RWPE2 (cell line): ENCODE results near the gene ARHGAP42.

Source experiments
- ATAC-seq: fragments of 200-7000 bp; cut with Tn5 transposase; 3 replicates; pipeline ENCODE4 v1.9.1; 2021; ENCODE audit warnings: low read depth
- DNase-seq: peaks from one replicate; pipeline ENCODE4 v3.0.0-alpha.2; 2020; ENCODE audit warnings: low spot score
- H3K27ac ChIP-seq: fragments of 450-650 bp; 2 replicates; pipeline ENCODE4 v1.5.1; 2017; ENCODE audit warnings: mild to moderate bottlenecking; ENCODE audit not compliant: poor library complexity, severe bottlenecking
- H3K27me3 ChIP-seq: fragments of 250-450 bp; sonication (Bioruptor Pico); 2 replicates; pipeline ENCODE4 v1.5.1; 2021; ENCODE audit warnings: mild to moderate bottlenecking, moderate library complexity; ENCODE audit not compliant: insufficient read depth, poor library complexity, severe bottlenecking
- H3K36me3 ChIP-seq: fragments of 250-450 bp; sonication (Bioruptor Pico); 2 replicates; pipeline ENCODE4 v1.5.1; 2020; ENCODE audit warnings: low read depth, mild to moderate bottlenecking, moderate library complexity
- H3K4me1 ChIP-seq: fragments of 250-450 bp; sonication (Bioruptor Pico); 2 replicates; pipeline ENCODE4 v1.5.1; 2021; ENCODE audit warnings: mild to moderate bottlenecking, moderate library complexity; ENCODE audit not compliant: insufficient read depth, poor library complexity, severe bottlenecking
- H3K4me3 ChIP-seq: fragments of 250-450 bp; sonication (Bioruptor Pico); 2 replicates; pipeline ENCODE4 v1.5.1; 2021; ENCODE audit warnings: mild to moderate bottlenecking, moderate library complexity; ENCODE audit not compliant: severe bottlenecking
- H3K9me3 ChIP-seq: fragments of 250-450 bp; sonication (Bioruptor Pico); 2 replicates; pipeline ENCODE4 v1.5.1; 2021; ENCODE audit warnings: mild to moderate bottlenecking, moderate library complexity; ENCODE audit not compliant: severe bottlenecking
- CTCF ChIP-seq: fragments of 450-650 bp; IDR thresholded peaks from one replicate; pipeline ENCODE4 v1.5.1; 2017; ENCODE audit warnings: mild to moderate bottlenecking, moderate library complexity; ENCODE audit not compliant: poor library complexity, severe bottlenecking

ARHGAP42 gene

GRCh38 chr11:100806296-100806695, 119.2 kb downstream of the ARHGAP42 start:
- no peak for TF ChIP-seq CTCF
- Histone ChIP-seq H3K9me3 (no peaks in the 10 kb centered on the region), H3K27ac (no peak overlapping the region), H3K36me3 (no peaks in the 10 kb centered on the region), H3K4me1 (peaks cover 6% of the 10 kb centered on the region), H3K27me3 (no peaks in the 10 kb centered on the region), H3K4me3 (no peak overlapping the region)
- no peak for ATAC-seq
- no peak for DNase-seq

GRCh38 chr11:100808904-100809491, 121.9 kb downstream of the ARHGAP42 start:
- Histone ChIP-seq H3K27ac (peak overlapping the region; percentile 19), H3K27me3 (no peaks in the 10 kb centered on the region), H3K4me1 (peaks cover 6% of the 10 kb centered on the region), H3K4me3 (no peak overlapping the region), H3K36me3 (no peaks in the 10 kb centered on the region), H3K9me3 (no peaks in the 10 kb centered on the region)
- no peak for TF ChIP-seq CTCF
- ATAC-seq (0 out of 3 replicates have a peak, but pooled peaks have one; percentile 33), DNase-seq (no peak)

GRCh38 chr11:100810146-100810545, 123.1 kb downstream of the ARHGAP42 start:
- ATAC-seq (no peak; the same call in 2 of the 3 replicates), DNase-seq (no peak)
- Histone ChIP-seq H3K4me1 (peaks cover 6% of the 10 kb centered on the region), H3K27ac (no peak overlapping the region), H3K4me3 (no peak overlapping the region), H3K27me3 (no peaks in the 10 kb centered on the region), H3K9me3 (no peaks in the 10 kb centered on the region), H3K36me3 (no peaks in the 10 kb centered on the region)
- TF ChIP-seq CTCF, result no peak

GRCh38 chr11:100810666-100811065, 123.6 kb downstream of the ARHGAP42 start:
- DNase-seq (no peak), ATAC-seq (no peak)
- no peak for TF ChIP-seq CTCF
- Histone ChIP-seq H3K4me3 (no peak overlapping the region), H3K27me3 (no peaks in the 10 kb centered on the region), H3K36me3 (no peaks in the 10 kb centered on the region), H3K9me3 (no peaks in the 10 kb centered on the region), H3K4me1 (peaks cover 6% of the 10 kb centered on the region), H3K27ac (no peak overlapping the region)

- Histone ChIP-seq H3K4me3 (no peak overlapping the region), H3K36me3 (no peaks in the 10 kb centered on the region), H3K4me1 (peaks cover 6% of the 10 kb centered on the region), H3K27me3 (no peaks in the 10 kb centered on the region), H3K27ac (no peak overlapping the region), H3K9me3 (no peaks in the 10 kb centered on the region)
- no peak for ATAC-seq
- no peak for DNase-seq
- TF ChIP-seq CTCF, result no peak
These were observed 125.4 kb downstream of the ARHGAP42 start for GRCh38 chr11:100812517-100812916.
